ENCODE measurements around the gene CAPN1. TPM values are rescaled to one million over a fixed set of nuclear protein-coding genes. Genes with fewer than 3 reads are reported as not detected.

Gene CAPN1
- total RNA-seq, 1 donor from 2014 or later = 130 TPM

DNA sequence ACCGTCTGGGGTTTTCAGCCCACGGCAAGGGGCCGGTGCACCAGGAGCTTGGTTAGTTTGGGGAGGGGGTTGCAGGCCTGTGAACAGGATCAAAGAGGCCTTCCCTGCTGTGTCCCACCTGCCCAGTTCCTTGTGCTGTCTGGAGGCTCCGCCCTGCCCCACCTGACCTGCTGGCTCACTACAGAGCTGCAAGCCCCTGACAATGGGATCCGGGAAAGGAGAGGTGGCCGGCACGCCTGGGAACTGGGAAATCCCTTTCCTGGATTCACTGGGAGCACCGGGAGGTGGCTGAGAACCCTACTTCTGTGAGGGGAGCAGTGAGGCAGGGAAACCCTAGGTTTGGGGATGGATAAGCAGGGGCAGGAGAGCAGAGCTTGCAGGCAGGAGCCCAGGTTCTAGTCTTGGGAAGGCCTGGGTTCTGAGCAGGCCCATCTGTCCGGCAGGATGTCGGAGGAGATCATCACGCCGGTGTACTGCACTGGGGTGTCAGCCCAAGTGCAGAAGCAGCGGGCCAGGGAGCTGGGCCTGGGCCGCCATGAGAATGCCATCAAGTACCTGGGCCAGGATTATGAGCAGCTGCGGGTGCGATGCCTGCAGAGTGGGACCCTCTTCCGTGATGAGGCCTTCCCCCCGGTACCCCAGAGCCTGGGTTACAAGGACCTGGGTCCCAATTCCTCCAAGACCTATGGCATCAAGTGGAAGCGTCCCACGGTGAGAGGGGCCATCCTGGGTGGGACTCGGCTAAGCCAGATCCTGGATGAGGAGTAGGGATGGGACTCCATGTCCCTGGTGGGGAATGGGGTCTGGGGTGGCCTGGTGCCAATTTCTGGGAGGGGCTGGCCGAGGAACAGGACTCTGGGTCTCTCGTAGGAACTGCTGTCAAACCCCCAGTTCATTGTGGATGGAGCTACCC lies 786 bp downstream of the CAPN1 start:
- TF ChIP-seq, protein P1, sequence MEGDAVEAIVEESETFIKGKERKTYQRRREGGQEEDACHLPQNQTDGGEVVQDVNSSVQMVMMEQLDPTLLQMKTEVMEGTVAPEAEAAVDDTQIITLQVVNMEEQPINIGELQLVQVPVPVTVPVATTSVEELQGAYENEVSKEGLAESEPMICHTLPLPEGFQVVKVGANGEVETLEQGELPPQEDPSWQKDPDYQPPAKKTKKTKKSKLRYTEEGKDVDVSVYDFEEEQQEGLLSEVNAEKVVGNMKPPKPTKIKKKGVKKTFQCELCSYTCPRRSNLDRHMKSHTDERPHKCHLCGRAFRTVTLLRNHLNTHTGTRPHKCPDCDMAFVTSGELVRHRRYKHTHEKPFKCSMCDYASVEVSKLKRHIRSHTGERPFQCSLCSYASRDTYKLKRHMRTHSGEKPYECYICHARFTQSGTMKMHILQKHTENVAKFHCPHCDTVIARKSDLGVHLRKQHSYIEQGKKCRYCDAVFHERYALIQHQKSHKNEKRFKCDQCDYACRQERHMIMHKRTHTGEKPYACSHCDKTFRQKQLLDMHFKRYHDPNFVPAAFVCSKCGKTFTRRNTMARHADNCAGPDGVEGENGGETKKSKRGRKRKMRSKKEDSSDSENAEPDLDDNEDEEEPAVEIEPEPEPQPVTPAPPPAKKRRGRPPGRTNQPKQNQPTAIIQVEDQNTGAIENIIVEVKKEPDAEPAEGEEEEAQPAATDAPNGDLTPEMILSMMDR (IDR thresholded peaks at IDR 0.05) = no peak
- peaks cover 17% of the 10 kb centered on the region for H3K4me1 Mint-ChIP-seq (ENCODE audit: low read depth)
- no peaks in the 10 kb centered on the region for H3K27me3 Mint-ChIP-seq (ENCODE audit: low read depth)
- H3K4me3 Mint-ChIP-seq (ENCODE audit: unreplicated experiment) = peak overlapping the region; percentile 84
- no peaks in the 10 kb centered on the region for H3K9me3 Mint-ChIP-seq (ENCODE audit: low read depth)
- DNase-seq (ENCODE audit: low spot score) = no peak
- H3K36me3 Mint-ChIP-seq (ENCODE audit: low read depth) = peaks cover 12% of the 10 kb centered on the region
- H3K27ac Mint-ChIP-seq (ENCODE audit: unreplicated experiment) = peak overlapping the region; percentile 80

GRCh38 chr11:65183201-65183891 lies 1.6 kb downstream of the CAPN1 start:
- H3K4me3 Mint-ChIP-seq (ENCODE audit: unreplicated experiment) = peak overlapping the region; percentile 22
- H3K27me3 Mint-ChIP-seq (ENCODE audit: low read depth) = no peaks in the 10 kb centered on the region
- H3K9me3 Mint-ChIP-seq (ENCODE audit: low read depth) = no peaks in the 10 kb centered on the region
- peaks cover 13% of the 10 kb centered on the region for H3K36me3 Mint-ChIP-seq (ENCODE audit: low read depth)
- H3K27ac Mint-ChIP-seq (ENCODE audit: unreplicated experiment) = no peak overlapping the region
- DNase-seq (ENCODE audit: low spot score) = no peak
- TF ChIP-seq, protein P1 (IDR thresholded peaks at IDR 0.05) = no peak
- H3K4me1 Mint-ChIP-seq (ENCODE audit: low read depth) = peaks cover 17% of the 10 kb centered on the region

- peaks cover 17% of the 10 kb centered on the region for H3K4me1 Mint-ChIP-seq (ENCODE audit: low read depth)
- TF ChIP-seq, protein P1 (IDR thresholded peaks at IDR 0.05) = no peak
- H3K27me3 Mint-ChIP-seq (ENCODE audit: low read depth) = no peaks in the 10 kb centered on the region
- no peak overlapping the region for H3K27ac Mint-ChIP-seq (ENCODE audit: unreplicated experiment)
- peaks cover 13% of the 10 kb centered on the region for H3K36me3 Mint-ChIP-seq (ENCODE audit: low read depth)
- no peak overlapping the region for H3K4me3 Mint-ChIP-seq (ENCODE audit: unreplicated experiment)
- no peaks in the 10 kb centered on the region for H3K9me3 Mint-ChIP-seq (ENCODE audit: low read depth)
- no peak for DNase-seq (ENCODE audit: low spot score)
Measured at GRCh38 chr11:65184146-65184545, 2.4 kb downstream of the CAPN1 start.

DNA sequence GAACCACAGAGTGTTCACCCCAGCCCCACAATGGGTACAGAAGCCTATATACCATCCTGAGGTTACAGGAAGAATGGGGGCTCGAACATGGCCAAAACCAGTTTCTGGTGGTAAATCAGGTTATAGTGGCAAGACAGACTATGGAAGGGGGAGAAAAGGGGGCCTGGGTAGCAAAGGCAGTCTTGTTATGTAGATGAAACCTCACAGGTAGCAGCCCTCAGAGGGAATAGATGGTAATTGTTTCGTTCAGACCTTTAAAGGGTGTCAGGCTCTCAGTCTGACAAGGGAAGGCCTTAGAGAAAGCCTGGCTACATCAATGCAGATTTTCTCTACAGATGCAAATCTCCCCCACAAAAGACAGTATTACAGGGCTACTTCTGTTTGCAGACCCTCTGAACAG lies 3.4 kb downstream of the CAPN1 start:
- H3K4me3 Mint-ChIP-seq (ENCODE audit: unreplicated experiment) = no peak overlapping the region

GRCh38 chr11:65185869-65186341 lies 4.2 kb downstream of the CAPN1 start:
- no peak overlapping the region for H3K4me3 Mint-ChIP-seq (ENCODE audit: unreplicated experiment)
- H3K36me3 Mint-ChIP-seq (ENCODE audit: low read depth) = peaks cover 29% of the 10 kb centered on the region
- no peak for DNase-seq (ENCODE audit: low spot score)
- peaks cover 17% of the 10 kb centered on the region for H3K4me1 Mint-ChIP-seq (ENCODE audit: low read depth)
- H3K9me3 Mint-ChIP-seq (ENCODE audit: low read depth) = no peaks in the 10 kb centered on the region
- H3K27ac Mint-ChIP-seq (ENCODE audit: unreplicated experiment) = no peak overlapping the region
- TF ChIP-seq, protein P1 (IDR thresholded peaks at IDR 0.05) = peak; percentile 38
- no peaks in the 10 kb centered on the region for H3K27me3 Mint-ChIP-seq (ENCODE audit: low read depth)

More for the DNA sequence above, 3.4 kb downstream of the CAPN1 start:
- TF ChIP-seq, protein P1 (IDR thresholded peaks at IDR 0.05) = no peak
- Mint-ChIP-seq H3K27me3 (ENCODE audit: low read depth) (no peaks in the 10 kb centered on the region), H3K9me3 (ENCODE audit: low read depth) (no peaks in the 10 kb centered on the region), H3K4me1 (ENCODE audit: low read depth) (peaks cover 17% of the 10 kb centered on the region), H3K36me3 (ENCODE audit: low read depth) (peaks cover 24% of the 10 kb centered on the region), H3K27ac (ENCODE audit: unreplicated experiment) (no peak overlapping the region)
- DNase-seq (ENCODE audit: low spot score) = no peak
